ENCODE results near the gene MAMDC2.
"Not testable (repeated sequence)": the region's sequence is repeated elsewhere in the genome, so short reads cannot be mapped to it uniquely, and the experiment has no call there.

The MAMDC2 gene

GRCh38 chr9:70036641-70037040 lies 7.0 kb upstream of the MAMDC2 start:
- TF ChIP-seq CTCF (IDR thresholded peaks at IDR 0.05; ENCODE audit: insufficient read depth, low read length, poor library complexity, severe bottlenecking): no peak
- H3K27me3 ChIP-seq (replicated peaks; ENCODE audit: control insufficient read depth, insufficient read depth, low read length): no peaks in the 10 kb centered on the region

GRCh38 chr9:70038171-70038621 lies 5.5 kb upstream of the MAMDC2 start:
- H3K36me3 ChIP-seq (ENCODE audit: control insufficient read depth, insufficient read depth, low read length); H3K4me3 ChIP-seq (replicated peaks; ENCODE audit: low read depth, low read length); DNase-seq (ENCODE audit: extremely low read depth, insufficient read length); H3K27me3 ChIP-seq (replicated peaks; ENCODE audit: control insufficient read depth, insufficient read depth, low read length): not testable (repeated sequence)

More at GRCh38 chr9:70036641-70037040, 7.0 kb upstream of the MAMDC2 start:
- DNase-seq (ENCODE audit: extremely low read depth, insufficient read length): no peak
- Histone ChIP-seq H3K4me3 (replicated peaks; ENCODE audit: low read depth, low read length) (no peak overlapping the region), H3K36me3 (ENCODE audit: control insufficient read depth, insufficient read depth, low read length) (no peaks in the 10 kb centered on the region)

- Histone ChIP-seq H3K27me3 (replicated peaks; ENCODE audit: control insufficient read depth, insufficient read depth, low read length) (no peaks in the 10 kb centered on the region; the same call in 1 of the 2 replicates), H3K36me3 (ENCODE audit: control insufficient read depth, insufficient read depth, low read length) (no peaks in the 10 kb centered on the region), H3K4me3 (replicated peaks; ENCODE audit: low read depth, low read length) (no peak overlapping the region)
- no peak for DNase-seq (ENCODE audit: extremely low read depth, insufficient read length)
- TF ChIP-seq CTCF (IDR thresholded peaks at IDR 0.05; ENCODE audit: insufficient read depth, low read length, poor library complexity, severe bottlenecking): no peak
Observed at GRCh38 chr9:70040376-70040903, 3.2 kb upstream of the MAMDC2 start.

GRCh38 chr9:70042461-70043215 lies 1.0 kb upstream of the MAMDC2 start:
- TF ChIP-seq CTCF (IDR thresholded peaks at IDR 0.05; ENCODE audit: insufficient read depth, low read length, poor library complexity, severe bottlenecking): no peak
- no peak for DNase-seq (ENCODE audit: extremely low read depth, insufficient read length)
- Histone ChIP-seq H3K27me3 (replicated peaks; ENCODE audit: control insufficient read depth, insufficient read depth, low read length) (no peaks in the 10 kb centered on the region; the same call in 1 of the 2 replicates), H3K36me3 (ENCODE audit: control insufficient read depth, insufficient read depth, low read length) (no peaks in the 10 kb centered on the region), H3K4me3 (replicated peaks; ENCODE audit: low read depth, low read length) (no peak overlapping the region)

- TF ChIP-seq CTCF (IDR thresholded peaks at IDR 0.05; ENCODE audit: insufficient read depth, low read length, poor library complexity, severe bottlenecking): no peak
- H3K36me3 ChIP-seq (ENCODE audit: control insufficient read depth, insufficient read depth, low read length): no peaks in the 10 kb centered on the region
- DNase-seq (ENCODE audit: extremely low read depth, insufficient read length): no peak
- H3K4me3 ChIP-seq (replicated peaks; ENCODE audit: low read depth, low read length): no peak overlapping the region
- no peaks in the 10 kb centered on the region; the same call in 1 of the 2 replicates for H3K27me3 ChIP-seq (replicated peaks; ENCODE audit: control insufficient read depth, insufficient read depth, low read length)
Observed at GRCh38 chr9:70043285-70043684, 363 bp upstream of the MAMDC2 start.

- Histone ChIP-seq H3K4me3 (replicated peaks; ENCODE audit: low read depth, low read length) (no peak overlapping the region), H3K36me3 (ENCODE audit: control insufficient read depth, insufficient read depth, low read length) (no peaks in the 10 kb centered on the region), H3K27me3 (replicated peaks; ENCODE audit: control insufficient read depth, insufficient read depth, low read length) (peaks cover 2% of the 10 kb centered on the region; the same call in 1 of the 2 replicates)
- TF ChIP-seq CTCF (IDR thresholded peaks at IDR 0.05; ENCODE audit: insufficient read depth, low read length, poor library complexity, severe bottlenecking): no peak
- no peak for DNase-seq (ENCODE audit: extremely low read depth, insufficient read length)
Observed at GRCh38 chr9:70044490-70045307, 1.1 kb downstream of the MAMDC2 start.
